ENCODE results near the gene KRTAP17-1. TPM values are rescaled to one million over a fixed set of nuclear protein-coding genes. Genes with fewer than 3 reads are reported as not detected.

The KRTAP17-1 gene
- total RNA-seq, 1 donor from 2014 or later: not detected

DNA sequence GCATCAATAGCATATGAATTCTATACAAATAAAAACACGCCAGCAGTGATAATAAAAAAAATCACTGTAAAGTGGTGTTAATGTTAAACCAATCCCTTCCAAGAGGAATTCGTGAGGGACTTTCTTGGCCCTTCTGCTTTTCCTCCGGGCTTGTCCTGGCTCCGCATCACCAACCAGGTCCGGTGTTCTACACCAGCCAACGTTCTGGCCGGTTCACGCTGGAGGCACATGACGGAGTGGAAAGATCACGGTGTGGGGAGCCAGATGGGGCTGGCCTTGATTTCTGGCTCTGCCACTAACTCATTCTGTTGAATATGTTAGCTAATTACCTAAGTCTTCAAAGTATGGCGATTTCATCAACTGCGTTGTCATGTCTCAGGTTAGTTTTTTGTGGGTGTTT, 11.4 kb downstream of the KRTAP17-1 start:
- no peak for TF ChIP-seq CTCF (conservative IDR thresholded peaks at IDR 0.05)
- H3K36me3 Mint-ChIP-seq (ENCODE audit: low read depth): no peaks in the 10 kb centered on the region
- no peak overlapping the region for H3K27ac Mint-ChIP-seq (ENCODE audit: unreplicated experiment)

GRCh38 chr17:41302981-41303380, 12.5 kb downstream of the KRTAP17-1 start:
- Mint-ChIP-seq H3K36me3 (ENCODE audit: low read depth) (no peaks in the 10 kb centered on the region), H3K27ac (ENCODE audit: unreplicated experiment) (no peak overlapping the region), H3K4me3 (no peak overlapping the region), H3K4me1 (no peaks in the 10 kb centered on the region), H3K27me3 (ENCODE audit: low read depth) (peaks cover 18% of the 10 kb centered on the region), H3K9me3 (peaks cover 8% of the 10 kb centered on the region)
- DNase-seq (ENCODE audit: low read depth, low spot score): no peak
- no peak for TF ChIP-seq CTCF (conservative IDR thresholded peaks at IDR 0.05)

More for the DNA sequence above, 11.4 kb downstream of the KRTAP17-1 start:
- H3K4me1 Mint-ChIP-seq: no peaks in the 10 kb centered on the region
- peaks cover 24% of the 10 kb centered on the region for H3K27me3 Mint-ChIP-seq (ENCODE audit: low read depth)
- DNase-seq (ENCODE audit: low read depth, low spot score): no peak
- H3K4me3 Mint-ChIP-seq: no peak overlapping the region
- peaks cover 8% of the 10 kb centered on the region for H3K9me3 Mint-ChIP-seq

- DNase-seq (ENCODE audit: low read depth, low spot score): no peak
- Mint-ChIP-seq H3K27ac (ENCODE audit: unreplicated experiment) (no peak within 1 kb of the TSS), H3K4me3 (no peak within 1 kb of the TSS), H3K27me3 (ENCODE audit: low read depth) (peaks cover 11% of the 10 kb centered on the region), H3K36me3 (ENCODE audit: low read depth) (no peaks in the 10 kb centered on the region), H3K4me1 (no peaks in the 10 kb centered on the region), H3K9me3 (peaks cover 8% of the 10 kb centered on the region)
- TF ChIP-seq CTCF (conservative IDR thresholded peaks at IDR 0.05): no peak
Measured at GRCh38 chr17:41301916-41302901, 13.3 kb downstream of the KRTAP17-1 start, which contains the start of gene KRTAP29-1. Gene KRTAP29-1 (minus strand): TSS chr17:41302851. CDS start chr17:41302851, 0 bp downstream.

GRCh38 chr17:41301204-41301790, 14.2 kb downstream of the KRTAP17-1 start:
- TF ChIP-seq CTCF (conservative IDR thresholded peaks at IDR 0.05): no peak
- Mint-ChIP-seq H3K4me3 (no peak overlapping the region), H3K9me3 (peaks cover 8% of the 10 kb centered on the region), H3K4me1 (no peaks in the 10 kb centered on the region), H3K36me3 (ENCODE audit: low read depth) (no peaks in the 10 kb centered on the region), H3K27me3 (ENCODE audit: low read depth) (peaks cover 4% of the 10 kb centered on the region), H3K27ac (ENCODE audit: unreplicated experiment) (no peak overlapping the region)
- DNase-seq (ENCODE audit: low read depth, low spot score): no peak

- no peak overlapping the region for H3K4me3 Mint-ChIP-seq
- peaks cover 8% of the 10 kb centered on the region for H3K9me3 Mint-ChIP-seq
- H3K27ac Mint-ChIP-seq (ENCODE audit: unreplicated experiment): no peak overlapping the region
- H3K36me3 Mint-ChIP-seq (ENCODE audit: low read depth): no peaks in the 10 kb centered on the region
- no peaks in the 10 kb centered on the region for H3K4me1 Mint-ChIP-seq
- TF ChIP-seq CTCF (conservative IDR thresholded peaks at IDR 0.05): no peak
- DNase-seq (ENCODE audit: low read depth, low spot score): no peak
- H3K27me3 Mint-ChIP-seq (ENCODE audit: low read depth): peaks cover 4% of the 10 kb centered on the region
Measured at GRCh38 chr17:41298458-41299135, 16.9 kb downstream of the KRTAP17-1 start.

All from neural crest cell (in vitro differentiated cells).